OCI-LY1 (cell line): Measurements from ENCODE around the gene IFITM2.

ENCODE experiments used
- H2AFZ ChIP-seq: fragments of 200-600 bp; sonication (generic), shearing (Covaris generic); 2 replicates; pipeline ENCODE4 v1.6.0; 2014; ENCODE audit warnings: antibody characterized with exemption, mild to moderate bottlenecking, low read length
- H3F3A ChIP-seq: fragments of 200-600 bp; sonication (generic), shearing (Covaris generic); 2 replicates; pipeline ENCODE4 v1.6.0; 2014; ENCODE audit warnings: mild to moderate bottlenecking, antibody characterized with exemption, low read length, moderate library complexity; ENCODE audit not compliant: insufficient read depth
- H3K27ac ChIP-seq: fragments of 200-600 bp; sonication (generic); 2 replicates; pipeline ENCODE4 v1.5.1; 2014; ENCODE audit warnings: low read length, mixed run types, mild to moderate bottlenecking, low read depth; ENCODE audit not compliant: poor library complexity, severe bottlenecking
- H3K27me3 ChIP-seq: fragments of 200-600 bp; sonication (generic); 2 replicates; pipeline ENCODE4 v1.6.0; 2014; ENCODE audit warnings: antibody characterized with exemption, mild to moderate bottlenecking, low read length, moderate library complexity; ENCODE audit not compliant: insufficient read depth
- H3K36me3 ChIP-seq: fragments of 200-600 bp; sonication (generic); 2 replicates; pipeline ENCODE4 v1.6.1; 2014; ENCODE audit warnings: mild to moderate bottlenecking, antibody characterized with exemption, low read length, moderate library complexity, mixed read lengths; ENCODE audit not compliant: insufficient read depth
- H3K4me1 ChIP-seq: fragments of 200-600 bp; sonication (generic); 2 replicates; pipeline ENCODE4 v1.5.1; 2014; ENCODE audit warnings: mild to moderate bottlenecking, low read length, moderate library complexity; ENCODE audit not compliant: insufficient read depth, severe bottlenecking
- H3K4me2 ChIP-seq: fragments of 200-600 bp; sonication (generic), shearing (Covaris generic); 2 replicates; pipeline ENCODE4 v1.6.1; 2014; ENCODE audit warnings: low read length
- H3K4me3 ChIP-seq: fragments of 200-600 bp; sonication (generic); 2 replicates; pipeline ENCODE4 v1.5.1; 2014; ENCODE audit warnings: low read length, low read depth, mild to moderate bottlenecking, mixed read lengths; ENCODE audit not compliant: poor library complexity, severe bottlenecking
- H3K79me2 ChIP-seq: fragments of 200-600 bp; shearing (Covaris generic); 2 replicates; pipeline ENCODE4 v1.6.1; 2016; ENCODE audit warnings: mixed run types, low read length, mixed read lengths; ENCODE audit not compliant: insufficient read depth
- H3K9ac ChIP-seq: fragments of 200-600 bp; sonication (generic), shearing (Covaris generic); 2 replicates; pipeline ENCODE4 v1.6.1; 2014; ENCODE audit warnings: mild to moderate bottlenecking, low read length, mixed read lengths
- H3K9me2 ChIP-seq: fragments of 200-600 bp; sonication (generic), shearing (Covaris generic); 2 replicates; pipeline ENCODE4 v1.6.1; 2014; ENCODE audit warnings: low read depth, mild to moderate bottlenecking, low read length, mixed read lengths
- H3K9me3 ChIP-seq: fragments of 200-600 bp; shearing (Covaris generic); 2 replicates; pipeline ENCODE4 v1.6.1; 2014; ENCODE audit warnings: low read length, mixed read lengths
- H4K20me1 ChIP-seq: fragments of 200-600 bp; sonication (generic), shearing (Covaris generic); 2 replicates; pipeline ENCODE4 v1.6.0; 2016; ENCODE audit warnings: mild to moderate bottlenecking, low read length; ENCODE audit not compliant: insufficient read depth
- CTCF ChIP-seq: fragments of 200-600 bp; sonication (generic), shearing (Covaris generic); IDR thresholded peaks from 2 replicates; pipeline ENCODE4 v1.5.1; 2017; ENCODE audit warnings: mild to moderate bottlenecking, antibody characterized with exemption, low read length, moderate library complexity, mixed read lengths
- EZH2 ChIP-seq: fragments of 200-600 bp; sonication (generic), shearing (Covaris generic); IDR thresholded peaks from 2 replicates; pipeline ENCODE4 v1.8.0; 2017; ENCODE audit warnings: borderline replicate concordance, mixed run types, mild to moderate bottlenecking, antibody characterized with exemption, low read length, moderate library complexity, mixed read lengths

The IFITM2 gene

GRCh38 chr11:278001-278951, 29.3 kb upstream of the IFITM2 start, which contains the start of gene NLRP6:
TSS of gene NLRP6 (plus strand) at chr11:278407. CDS start at chr11:278570, 163 bp downstream.
- Histone ChIP-seq H3K36me3 (no peaks in the 10 kb centered on the region), H3K4me3 (no peak within 1 kb of the TSS), H3K9me2 (no peaks in the 10 kb centered on the region), H3K27me3 (no peaks in the 10 kb centered on the region), H3K9me3 (peaks cover 6% of the 10 kb centered on the region; the same call in 1 of the 2 replicates), H3F3A (no peaks in the 10 kb centered on the region; the same call in 1 of the 2 replicates), H3K79me2 (no peaks in the 10 kb centered on the region), H3K4me2 (no peak within 1 kb of the TSS), H3K4me1 (peaks cover 10% of the 10 kb centered on the region), H2AFZ (no peak within 1 kb of the TSS), H4K20me1 (no peaks in the 10 kb centered on the region), H3K9ac (no peak within 1 kb of the TSS), H3K27ac (no peak within 1 kb of the TSS)
- TF ChIP-seq CTCF = no peak
- no peak for TF ChIP-seq EZH2

- Histone ChIP-seq H4K20me1 (no peaks in the 10 kb centered on the region), H3K27me3 (no peaks in the 10 kb centered on the region), H3K9me2 (no peaks in the 10 kb centered on the region), H3K9ac (no peak overlapping the region), H3K27ac (no peak overlapping the region), H3K79me2 (no peaks in the 10 kb centered on the region), H3K9me3 (peaks cover 6% of the 10 kb centered on the region; the same call in 1 of the 2 replicates), H2AFZ (no peak overlapping the region), H3K4me1 (peaks cover 10% of the 10 kb centered on the region), H3K36me3 (no peaks in the 10 kb centered on the region), H3F3A (no peaks in the 10 kb centered on the region), H3K4me2 (no peak overlapping the region), H3K4me3 (no peak overlapping the region)
- TF ChIP-seq EZH2 (no peak), CTCF (no peak)
Measured at GRCh38 chr11:279040-279965, 28.3 kb upstream of the IFITM2 start.

- Histone ChIP-seq H3K4me3 (no peak overlapping the region), H3K4me1 (peaks cover 5% of the 10 kb centered on the region), H4K20me1 (no peaks in the 10 kb centered on the region), H3K36me3 (no peaks in the 10 kb centered on the region), H3K9me2 (no peaks in the 10 kb centered on the region), H2AFZ (no peak overlapping the region), H3K27me3 (no peaks in the 10 kb centered on the region), H3K4me2 (no peak overlapping the region), H3K9ac (no peak overlapping the region), H3F3A (no peaks in the 10 kb centered on the region), H3K27ac (no peak overlapping the region), H3K79me2 (no peaks in the 10 kb centered on the region), H3K9me3 (peaks cover 6% of the 10 kb centered on the region; the same call in 1 of the 2 replicates)
- TF ChIP-seq CTCF (no peak), EZH2 (no peak)
Measured at GRCh38 chr11:279966-280705, 27.5 kb upstream of the IFITM2 start.
